Mesodermal cell (in vitro differentiated cells): ENCODE results near the gene SHISA4. TPM values are rescaled to one million over a fixed set of nuclear protein-coding genes. Genes with fewer than 3 reads are reported as not detected.
"Not testable (repeated sequence)": the region's sequence is repeated elsewhere in the genome, so short reads cannot be mapped to it uniquely, and the experiment has no call there.

Experiments
- H3K27ac ChIP-seq: 2 replicates; pipeline ENCODE4 v1.7.0; 2013; ENCODE audit warnings: mild to moderate bottlenecking, low read depth, low read length, moderate library complexity; ENCODE audit not compliant: severe bottlenecking
- H3K36me3 ChIP-seq: 2 replicates; pipeline ENCODE4 v1.7.1; 2013; ENCODE audit warnings: mild to moderate bottlenecking, low read length, moderate library complexity; ENCODE audit not compliant: control insufficient read depth, insufficient read depth
- H3K4me1 ChIP-seq: one replicate; pipeline ENCODE4 v1.7.1; 2013; ENCODE audit warnings: mild to moderate bottlenecking, low read length; ENCODE audit not compliant: insufficient read depth, control insufficient read depth, poor library complexity, severe bottlenecking
- H3K4me3 ChIP-seq: 2 replicates; pipeline ENCODE4 v1.7.0; 2013; ENCODE audit warnings: low read length, control low read depth, mild to moderate bottlenecking; ENCODE audit not compliant: insufficient read depth, poor library complexity, severe bottlenecking; ENCODE audit errors: extremely low read depth
- H3K9me3 ChIP-seq: 2 replicates; pipeline ENCODE4 v1.7.1; 2013; ENCODE audit warnings: mild to moderate bottlenecking, low read length, moderate library complexity; ENCODE audit not compliant: control insufficient read depth
- WGBS, 2 experiments: methylation state at CpG; one replicate each; pipeline ENCODE4 v1.1.5; 2013; ENCODE audit warnings: missing lambda C conversion rate in 2 of 2; ENCODE audit not compliant: insufficient coverage in 2 of 2; 5-methylcytosine and 5-hydroxymethylcytosine counted together
- polyA plus RNA-seq, 2 experiments: library from polyadenylated mRNA; stranded (reverse); fragments of 50-300 nt; gene quantifications; one replicate each; pipeline ENCODE4 v1.2.3, GENCODE V29; 2013

The SHISA4 gene
- polyA plus RNA-seq (2013, experiment 1 of 2): 21.8 TPM
- polyA plus RNA-seq (2013, experiment 2 of 2): 17.1 TPM

GRCh38 chr1:201888282-201889089 is at the start of gene SHISA4:
TSS of gene SHISA4 (plus strand) at chr1:201888898. CDS start at chr1:201888995, 97 bp downstream.
- peak within 1 kb of the TSS; percentile 60 for H3K4me3 ChIP-seq
- H3K4me1 ChIP-seq: peaks cover 30% of the 10 kb centered on the region
- H3K36me3 ChIP-seq: peaks cover 3% of the 10 kb centered on the region
- no peaks in the 10 kb centered on the region for H3K9me3 ChIP-seq
- H3K27ac ChIP-seq: no peak within 1 kb of the TSS
- 1 to 4% methylated on average over 34 to 46 of the region's 49 CpGs for WGBS, 2 experiments

- not testable (repeated sequence) for H3K4me3 ChIP-seq, H3K4me1 ChIP-seq, H3K9me3 ChIP-seq, H3K27ac ChIP-seq
- 91 to 98% methylated on average over 9 to 10 of the region's 10 CpGs for WGBS, 2 experiments
- peaks cover 61% of the 10 kb centered on the region for H3K36me3 ChIP-seq
Measured at GRCh38 chr1:201839089-201839488, 49.6 kb upstream of the SHISA4 start.

GRCh38 chr1:201840055-201840454 is 48.6 kb upstream of the SHISA4 start:
- no peaks in the 10 kb centered on the region for H3K4me1 ChIP-seq
- 92 to 100% methylated on average over 3 to 4 of the region's 4 CpGs for WGBS, 2 experiments
- no peak overlapping the region for H3K4me3 ChIP-seq
- H3K27ac ChIP-seq: no peak overlapping the region
- H3K36me3 ChIP-seq: peaks cover 53% of the 10 kb centered on the region
- no peaks in the 10 kb centered on the region for H3K9me3 ChIP-seq

- no CpG with 5 or more reads among the region's 1 CpG for WGBS, 2 experiments
- no peak overlapping the region for H3K4me3 ChIP-seq
- no peaks in the 10 kb centered on the region for H3K4me1 ChIP-seq
- H3K36me3 ChIP-seq: peaks cover 49% of the 10 kb centered on the region
- no peak overlapping the region for H3K27ac ChIP-seq
- H3K9me3 ChIP-seq: no peaks in the 10 kb centered on the region
Measured at GRCh38 chr1:201840490-201840889, 48.2 kb upstream of the SHISA4 start.

GRCh38 chr1:201841265-201841912 is 47.3 kb upstream of the SHISA4 start:
- Histone ChIP-seq H3K4me3 (no peak overlapping the region), H3K36me3 (peaks cover 48% of the 10 kb centered on the region), H3K27ac (no peak overlapping the region), H3K9me3 (no peaks in the 10 kb centered on the region), H3K4me1 (no peaks in the 10 kb centered on the region)
- 86 to 100% methylated on average over 1 of the region's 2 CpGs for WGBS, 2 experiments

GRCh38 chr1:201842472-201843027 is 46.1 kb upstream of the SHISA4 start:
- Histone ChIP-seq H3K27ac (no peak overlapping the region), H3K4me1 (no peaks in the 10 kb centered on the region), H3K4me3 (no peak overlapping the region), H3K9me3 (no peaks in the 10 kb centered on the region), H3K36me3 (peaks cover 46% of the 10 kb centered on the region)
- 86% methylated on average over 2 of the region's 2 CpGs; no CpG with 5 or more reads in 1 of the 2 experiments for WGBS, 2 experiments

- Histone ChIP-seq H3K27ac (no peak overlapping the region), H3K9me3 (no peaks in the 10 kb centered on the region), H3K36me3 (peaks cover 55% of the 10 kb centered on the region), H3K4me1 (peaks cover 16% of the 10 kb centered on the region), H3K4me3 (no peak overlapping the region)
- 90 to 100% methylated on average over 1 to 2 of the region's 2 CpGs for WGBS, 2 experiments
Measured at GRCh38 chr1:201845331-201846083, 43.2 kb upstream of the SHISA4 start.

GRCh38 chr1:201847150-201847549 is 41.5 kb upstream of the SHISA4 start:
- WGBS, 2 experiments: 100% methylated on average over 1 of the region's 1 CpG; no CpG with 5 or more reads in 1 of the 2 experiments
- no peaks in the 10 kb centered on the region for H3K9me3 ChIP-seq
- no peak overlapping the region for H3K27ac ChIP-seq
- peaks cover 25% of the 10 kb centered on the region for H3K4me1 ChIP-seq
- H3K36me3 ChIP-seq: peaks cover 61% of the 10 kb centered on the region
- H3K4me3 ChIP-seq: no peak overlapping the region

- Histone ChIP-seq H3K27ac (no peak overlapping the region), H3K4me1 (peaks cover 25% of the 10 kb centered on the region), H3K9me3 (no peaks in the 10 kb centered on the region), H3K36me3 (peaks cover 63% of the 10 kb centered on the region), H3K4me3 (no peak overlapping the region)
- 98 to 99% methylated on average over 6 of the region's 6 CpGs for WGBS, 2 experiments
Measured at GRCh38 chr1:201848230-201848629, 40.5 kb upstream of the SHISA4 start.

- WGBS, 2 experiments: 93 to 100% methylated on average over 2 of the region's 2 CpGs
- Histone ChIP-seq H3K4me3 (no peak overlapping the region), H3K27ac (peak overlapping the region; percentile 80), H3K9me3 (no peaks in the 10 kb centered on the region), H3K4me1 (peaks cover 25% of the 10 kb centered on the region), H3K36me3 (peaks cover 72% of the 10 kb centered on the region)
Measured at GRCh38 chr1:201849372-201850052, 39.2 kb upstream of the SHISA4 start.
